Thyroid gland (tissue), 4 donors: ENCODE data around the gene LYVE1.

Experiments
- CTCF ChIP-seq, 6 experiments: fragments of 200-600 bp in 3 of 6; fragments of 450-650 bp in 3 of 6; sonication (generic) in 3 of 6; IDR thresholded peaks; one replicate each; pipeline ENCODE4 v1.5.1; 2016 to 2019; ENCODE audit warnings: antibody characterized with exemption in 6 of 6, mild to moderate bottlenecking in 2 of 6, inconsistent platforms in 1 of 6, moderate library complexity in 1 of 6
- POLR2A ChIP-seq, 2 donors: fragments of 450-650 bp; IDR thresholded peaks; one replicate each; pipeline ENCODE4 v1.6.1; 2017; ENCODE audit warnings: antibody characterized with exemption in 2 of 2, mild to moderate bottlenecking in 2 of 2, moderate library complexity in 1 of 2

- no peak for TF ChIP-seq CTCF (IDR thresholded peaks at IDR 0.05)
- no peak for TF ChIP-seq POLR2A (IDR thresholded peaks at IDR 0.05)
Observed at GRCh38 chr11:10604798-10605197, 36.3 kb upstream of the LYVE1 start.
